GM12874 (cell line): Measurements from ENCODE around the gene ADD2.

Source experiments
- CTCF ChIP-seq: IDR thresholded peaks from 2 replicates; pipeline ENCODE4 v1.5.1; 2011; ENCODE audit warnings: low read depth, mild to moderate bottlenecking, control low read depth, low read length, moderate library complexity; ENCODE audit not compliant: insufficient read depth

Gene ADD2

GRCh38 chr2:70710038-70710690 is 57.8 kb downstream of the ADD2 start:
- TF ChIP-seq CTCF = no peak

- TF ChIP-seq CTCF = no peak
Observed at GRCh38 chr2:70709275-70710037, 58.5 kb downstream of the ADD2 start.

- TF ChIP-seq CTCF = no peak
Observed at GRCh38 chr2:70708376-70709199, 59.4 kb downstream of the ADD2 start.

- TF ChIP-seq CTCF = no peak
Observed at GRCh38 chr2:70707706-70708105, 60.3 kb downstream of the ADD2 start.

- TF ChIP-seq CTCF = no peak
Observed at GRCh38 chr2:70706026-70706795, 61.8 kb downstream of the ADD2 start.

GRCh38 chr2:70705160-70705850 is 62.7 kb downstream of the ADD2 start:
- TF ChIP-seq CTCF = no peak
